NCI-H146 (cell line): ENCODE results near the gene TANC1.
"Not testable (repeated sequence)": the region's sequence is repeated elsewhere in the genome, so short reads cannot be mapped to it uniquely, and the experiment has no call there.

Source experiments
- DNase-seq: peaks from one replicate; lab custom pipeline; 2025; lab: John Stamatoyannopoulos, UW

Gene TANC1

GRCh38 chr2:159029936-159030335 is 61.5 kb downstream of the TANC1 start:
- DNase-seq, result no peak

GRCh38 chr2:159030674-159031380 is 62.4 kb downstream of the TANC1 start:
- DNase-seq, result no peak

- DNase-seq, result no peak
These were observed 63.7 kb downstream of the TANC1 start for GRCh38 chr2:159032146-159032545.

- no peak for DNase-seq
These were observed 64.1 kb downstream of the TANC1 start for GRCh38 chr2:159032580-159032979.

GRCh38 chr2:159034713-159035112 is 66.3 kb downstream of the TANC1 start:
- DNase-seq, result no peak

- DNase-seq, result peak; percentile 29
These were observed 67.5 kb downstream of the TANC1 start for GRCh38 chr2:159035790-159036411.

- not testable (repeated sequence) for DNase-seq
These were observed 68.0 kb downstream of the TANC1 start for GRCh38 chr2:159036461-159036860.

GRCh38 chr2:159041328-159041727 is 72.9 kb downstream of the TANC1 start:
- DNase-seq, result not testable (repeated sequence)

GRCh38 chr2:159042115-159042850 is 73.8 kb downstream of the TANC1 start:
- no peak for DNase-seq

- DNase-seq, result no peak
These were observed 75.3 kb downstream of the TANC1 start for GRCh38 chr2:159043710-159044109.

GRCh38 chr2:159044804-159045286 is 76.4 kb downstream of the TANC1 start:
- no peak for DNase-seq

- DNase-seq, result no peak
These were observed 77.4 kb downstream of the TANC1 start for GRCh38 chr2:159045545-159046454.

GRCh38 chr2:159046966-159047365 is 78.5 kb downstream of the TANC1 start:
- DNase-seq, result no peak

- DNase-seq, result no peak
These were observed 82.0 kb downstream of the TANC1 start for GRCh38 chr2:159050426-159050825.

GRCh38 chr2:159051133-159051532 is 82.7 kb downstream of the TANC1 start:
- DNase-seq, result no peak

GRCh38 chr2:159051661-159052060 is 83.2 kb downstream of the TANC1 start:
- no peak for DNase-seq

- DNase-seq, result no peak
These were observed 83.7 kb downstream of the TANC1 start for GRCh38 chr2:159052157-159052601.

GRCh38 chr2:159053161-159054031 is 85.0 kb downstream of the TANC1 start:
- no peak for DNase-seq

- DNase-seq, result no peak
These were observed 85.5 kb downstream of the TANC1 start for GRCh38 chr2:159054032-159054334.

GRCh38 chr2:159054985-159055384 is 86.5 kb downstream of the TANC1 start:
- no peak for DNase-seq

GRCh38 chr2:159060518-159060917 is 92.1 kb downstream of the TANC1 start:
- DNase-seq, result no peak
